ENCODE measurements around the gene TAGLN2.

The TAGLN2 gene

GRCh38 chr1:159935305-159935704 is 10.0 kb upstream of the TAGLN2 start:
- no peak for DNase-seq

DNA sequence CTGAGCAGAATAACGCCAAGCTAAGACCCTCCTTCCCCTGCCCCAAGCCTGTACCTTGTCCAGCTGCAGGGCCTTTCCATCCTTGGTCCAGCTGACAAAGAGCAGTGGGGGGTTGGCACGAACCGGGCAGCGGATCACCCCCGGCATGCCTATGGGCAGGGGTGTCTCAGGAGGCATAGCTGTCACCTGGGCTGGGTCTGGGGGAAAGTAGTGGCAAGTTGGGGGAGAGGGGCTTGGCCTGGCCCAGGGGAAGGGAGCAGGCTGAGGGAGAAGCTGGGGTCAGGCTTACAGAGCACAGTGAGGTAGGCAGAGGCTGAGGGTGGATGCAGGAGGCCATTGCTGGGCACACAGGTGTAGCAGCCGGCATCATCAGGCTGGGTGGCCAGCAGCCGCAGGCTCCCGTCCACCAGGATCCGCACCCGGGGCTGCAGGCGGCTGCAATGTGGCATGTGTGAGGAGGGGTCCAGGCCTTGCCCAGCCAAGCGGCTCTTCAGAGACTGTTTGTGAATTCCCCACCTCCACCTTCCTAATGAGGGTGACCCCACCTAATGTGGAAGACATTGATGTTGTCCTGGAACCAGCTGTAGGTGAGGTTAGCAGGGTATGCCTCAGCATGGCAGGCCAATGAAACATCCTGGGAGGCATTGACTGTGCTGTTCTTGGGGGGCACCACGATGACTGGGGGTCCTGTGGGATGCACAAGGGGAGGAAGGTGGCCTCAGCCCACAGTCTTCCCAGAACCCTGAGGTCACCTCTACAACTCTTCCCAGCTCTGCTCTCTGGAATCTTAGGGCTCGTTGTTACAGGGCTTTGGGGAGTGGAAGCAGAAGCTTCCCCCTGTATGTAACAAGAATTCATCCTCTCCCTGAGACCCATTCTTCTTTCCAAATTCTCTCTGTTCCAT is 9.1 kb upstream of the TAGLN2 start:
- no peak for DNase-seq

DNA sequence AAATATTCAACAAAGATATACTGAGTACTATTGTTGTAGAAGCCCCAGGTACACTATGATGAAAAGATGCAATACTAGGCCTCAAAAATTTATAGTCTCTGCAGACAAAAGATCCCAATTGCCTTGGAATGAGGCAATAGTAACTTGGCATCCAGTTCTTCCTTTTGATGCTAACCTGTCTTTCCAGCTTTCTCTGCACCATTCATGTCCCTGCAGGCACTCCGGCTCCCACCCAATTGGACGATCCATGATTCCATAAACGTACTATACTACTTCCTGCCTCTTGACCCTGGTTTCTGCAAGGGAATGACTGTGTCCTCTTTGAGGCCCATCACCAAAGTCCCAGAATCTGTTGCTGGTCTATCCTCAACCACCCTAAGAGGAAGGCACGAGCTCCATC is 8.0 kb upstream of the TAGLN2 start:
- DNase-seq: no peak

DNA sequence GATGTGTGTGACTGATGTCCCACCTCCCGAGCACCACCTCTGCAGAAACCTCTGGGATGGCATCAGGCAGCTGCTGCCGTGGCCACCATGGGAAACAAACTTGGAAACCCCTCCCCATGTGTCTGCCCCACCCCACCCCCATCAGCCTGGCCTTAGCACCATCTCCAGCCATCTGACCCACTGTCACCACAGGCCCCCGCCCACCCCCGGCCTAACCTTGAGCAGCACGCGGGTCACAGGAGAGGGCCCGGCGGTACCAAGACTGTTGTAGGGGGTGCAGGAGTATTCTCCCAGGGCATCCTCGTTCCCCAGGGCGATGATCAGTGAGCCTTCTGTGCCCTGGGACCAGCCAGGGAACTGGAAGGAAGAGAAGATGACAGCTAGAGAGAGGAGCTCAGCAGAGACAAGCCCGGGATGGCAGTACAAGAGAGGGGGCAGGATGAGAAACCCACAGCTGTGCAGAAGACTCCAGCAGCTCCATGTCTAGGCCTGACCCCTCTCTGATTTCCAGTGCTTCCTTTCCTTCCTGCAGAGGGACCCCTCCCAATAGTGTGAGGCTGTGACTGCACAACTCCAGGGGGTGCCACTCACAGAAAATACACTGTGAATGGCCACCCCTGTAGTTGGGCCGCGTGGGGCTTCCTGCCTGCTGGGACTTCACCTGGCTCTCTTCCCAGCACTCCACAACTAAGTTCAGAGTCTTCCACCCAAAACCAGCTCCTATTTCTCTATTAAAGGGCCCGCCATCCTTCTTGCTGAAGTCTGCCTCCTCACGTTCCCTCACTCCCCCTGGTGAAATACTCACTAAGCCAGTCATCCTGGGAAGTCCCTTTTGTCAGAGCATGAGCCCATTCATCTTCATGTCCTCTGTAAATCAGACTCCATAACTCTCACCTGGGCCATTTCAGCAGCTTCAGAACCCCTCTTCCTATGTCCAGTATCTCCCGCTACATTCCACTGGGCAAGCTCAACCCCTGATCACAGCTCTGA is 7.3 kb upstream of the TAGLN2 start:
- no peak for DNase-seq

GRCh38 chr1:159931795-159932173 is 6.5 kb upstream of the TAGLN2 start:
- DNase-seq: no peak

DNA sequence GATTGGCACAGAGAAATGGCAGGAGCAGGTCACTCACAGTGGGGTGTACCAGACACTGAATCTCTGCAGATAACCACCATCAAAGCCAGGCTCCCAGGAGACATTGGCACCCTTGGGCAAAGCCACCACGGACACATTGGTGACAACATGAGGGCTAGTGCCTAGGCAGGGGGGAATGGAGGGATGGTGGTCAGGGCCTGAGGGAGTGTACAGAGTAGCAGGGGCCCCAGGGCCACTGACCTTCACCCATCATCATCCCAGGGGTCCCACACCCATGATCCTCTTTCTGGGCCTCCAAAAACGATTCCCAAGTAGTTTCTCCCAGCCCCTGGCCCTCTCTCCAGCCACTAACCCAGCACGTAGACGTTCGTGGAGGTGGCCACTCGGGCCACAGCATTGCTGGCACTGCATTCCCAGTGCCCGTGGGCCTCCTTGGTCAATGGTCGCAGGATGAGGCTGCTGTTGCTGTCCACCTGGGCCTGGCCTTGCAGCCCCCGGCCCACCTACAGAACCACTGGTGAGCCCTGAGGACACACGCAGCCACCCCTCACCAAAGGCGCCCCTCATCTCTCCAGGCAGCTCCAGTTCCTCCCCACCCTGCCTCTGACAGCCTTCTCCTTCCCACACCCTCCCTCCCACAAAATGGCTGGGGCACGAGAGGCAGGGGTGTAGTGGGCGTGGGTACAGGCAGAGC is 5.9 kb upstream of the TAGLN2 start:
- no peak for DNase-seq

- DNase-seq: no peak
Measured at GRCh38 chr1:159930634-159931033, 5.3 kb upstream of the TAGLN2 start.

- DNase-seq: no peak
Measured at GRCh38 chr1:159930216-159930615, 4.9 kb upstream of the TAGLN2 start.

DNA sequence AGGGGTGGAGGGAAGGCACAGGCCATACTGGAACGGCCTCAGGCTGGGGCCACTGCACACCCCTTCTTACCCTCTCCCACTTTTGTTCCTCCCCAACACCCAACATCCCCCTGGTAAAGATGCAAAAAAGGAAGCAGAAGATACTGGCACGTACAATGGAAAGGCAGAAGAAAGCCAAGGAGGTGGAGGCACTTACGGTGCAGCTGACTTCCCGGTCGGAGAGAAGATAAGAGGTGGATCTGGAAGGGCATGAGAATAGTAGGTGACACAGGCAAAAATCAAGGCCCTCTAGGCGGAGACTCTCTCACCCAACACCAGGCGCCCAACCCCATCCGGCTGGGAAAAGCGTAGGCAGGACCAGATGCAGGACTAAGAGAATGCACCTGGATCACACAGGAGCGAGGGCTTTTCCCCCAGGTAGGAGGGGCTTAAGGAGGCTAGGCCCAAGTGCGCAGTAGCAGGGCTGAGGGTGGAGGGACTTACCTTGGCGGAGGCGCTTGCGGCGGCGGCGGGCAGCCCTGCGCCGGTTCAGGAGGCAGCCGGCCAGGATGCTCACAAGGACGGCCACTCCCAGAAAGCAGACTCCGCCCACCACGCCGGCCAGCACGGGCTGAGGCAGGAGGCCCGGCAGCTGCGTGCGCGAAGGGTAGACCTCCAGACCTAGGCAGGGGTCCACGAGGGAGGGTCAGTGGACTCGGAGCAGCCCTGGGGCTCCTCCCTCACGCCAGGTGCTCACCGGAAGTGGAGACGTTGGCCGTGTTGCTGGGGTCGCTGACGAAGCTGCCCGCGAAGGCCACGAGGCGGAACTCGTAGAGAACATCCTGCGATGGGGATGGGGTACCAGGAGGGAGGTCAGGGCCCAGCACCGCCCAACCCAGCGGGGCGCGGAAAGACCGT is 4.1 kb upstream of the TAGLN2 start:
- DNase-seq: no peak

DNA sequence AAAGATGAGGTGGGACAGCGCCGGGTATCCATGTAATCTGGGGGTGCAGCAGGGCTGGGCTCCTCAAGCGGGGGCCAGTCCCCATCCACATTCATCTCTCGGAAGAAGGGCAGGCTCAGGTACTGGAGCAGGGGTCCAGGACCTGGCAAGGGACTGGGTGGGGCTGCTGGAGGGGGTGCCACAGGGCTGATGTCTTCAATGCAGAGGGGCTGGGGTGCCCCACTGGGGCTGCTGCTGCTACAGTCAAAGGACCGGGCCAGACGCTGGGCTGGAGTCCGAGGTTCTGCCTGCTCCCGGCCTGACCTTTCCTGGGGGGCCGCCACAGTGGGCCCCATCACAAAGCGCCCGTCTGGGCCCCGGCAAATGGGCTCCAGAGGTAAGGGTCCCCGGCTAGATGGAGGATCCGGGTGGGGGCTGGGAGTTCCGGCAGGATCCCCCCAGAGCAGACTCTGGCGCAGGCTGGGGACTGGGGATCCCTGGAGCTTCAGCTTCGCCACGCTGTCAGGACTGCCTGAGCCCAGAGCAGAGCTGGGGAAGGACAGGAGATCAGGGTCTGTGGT is 3.3 kb upstream of the TAGLN2 start:
- no peak for DNase-seq

GRCh38 chr1:159927849-159928431 is 2.6 kb upstream of the TAGLN2 start:
- DNase-seq: no peak

DNA sequence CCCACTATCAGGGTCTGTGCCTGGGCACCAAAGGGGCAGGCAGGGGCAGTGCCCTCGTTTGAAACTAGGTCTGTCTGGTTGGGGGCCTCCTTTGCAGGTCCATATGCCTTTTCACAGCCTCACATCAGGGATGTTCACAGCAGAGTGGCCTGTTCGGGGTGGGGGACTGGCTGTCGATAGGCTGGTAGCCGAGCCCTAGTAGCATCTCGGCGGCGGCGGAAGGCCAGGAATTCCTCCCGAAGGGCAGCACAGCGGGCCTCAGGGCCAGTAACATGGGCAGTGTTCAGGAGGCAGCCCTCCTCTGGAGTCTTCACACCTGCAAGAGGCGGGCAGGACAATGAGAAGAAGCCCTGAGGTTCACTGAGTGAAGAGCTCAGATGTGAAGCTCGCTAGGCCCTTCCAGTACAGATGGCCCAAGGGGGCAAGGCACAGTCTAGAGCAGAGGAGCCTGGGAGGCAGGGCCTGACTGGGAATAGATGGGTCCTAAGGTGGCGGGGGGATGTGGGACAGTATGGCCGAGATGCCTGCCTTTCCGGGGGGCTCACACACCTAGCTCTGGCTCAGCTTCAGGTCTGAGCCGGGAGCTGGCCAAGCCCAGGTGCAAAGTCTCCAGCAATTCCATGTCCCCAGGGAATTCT is 2.0 kb upstream of the TAGLN2 start:
- no peak for DNase-seq

GRCh38 chr1:159925719-159926078 is 392 bp upstream of the TAGLN2 start:
- no peak for DNase-seq

DNA sequence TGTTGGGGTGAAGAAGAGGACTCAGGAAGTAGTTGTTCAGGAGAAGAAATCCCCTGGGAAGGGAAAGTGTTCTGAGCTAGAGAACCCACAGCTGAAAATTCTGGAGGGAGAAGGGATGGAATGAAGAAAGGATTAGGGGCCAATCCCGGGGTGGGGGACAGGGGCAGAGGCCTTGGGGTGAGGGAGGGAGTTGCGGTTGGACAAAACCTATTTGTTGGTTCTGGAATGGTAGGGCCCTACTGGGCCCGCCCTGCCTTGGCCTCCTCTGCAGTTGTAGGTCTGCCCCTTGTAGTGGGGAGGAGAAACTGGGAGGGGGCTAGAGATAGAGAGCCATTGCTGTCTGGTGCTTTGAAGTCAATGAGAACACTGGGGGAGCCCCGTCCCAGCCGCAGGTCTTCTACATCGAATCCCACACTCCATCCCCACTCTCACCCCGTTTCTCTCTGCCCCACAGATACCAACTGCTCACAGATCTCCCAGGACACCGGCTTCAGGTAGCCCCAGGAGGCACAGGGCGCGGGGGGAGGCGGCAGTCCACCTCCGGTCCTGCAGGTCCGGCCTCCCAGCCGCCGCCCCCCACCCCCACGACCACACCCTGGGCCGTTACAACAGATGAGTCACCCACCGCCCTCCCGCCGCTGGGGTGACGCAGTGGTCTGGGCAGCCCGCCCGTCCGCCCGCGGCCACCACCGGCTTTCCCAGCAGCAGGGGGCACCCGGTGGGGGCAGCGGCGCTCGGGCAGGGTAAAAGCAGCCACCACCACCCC is 1.1 kb downstream of the TAGLN2 start:
- DNase-seq: peak in 7 of 14 donors; percentile 22 to 90 (median 27)

DNA sequence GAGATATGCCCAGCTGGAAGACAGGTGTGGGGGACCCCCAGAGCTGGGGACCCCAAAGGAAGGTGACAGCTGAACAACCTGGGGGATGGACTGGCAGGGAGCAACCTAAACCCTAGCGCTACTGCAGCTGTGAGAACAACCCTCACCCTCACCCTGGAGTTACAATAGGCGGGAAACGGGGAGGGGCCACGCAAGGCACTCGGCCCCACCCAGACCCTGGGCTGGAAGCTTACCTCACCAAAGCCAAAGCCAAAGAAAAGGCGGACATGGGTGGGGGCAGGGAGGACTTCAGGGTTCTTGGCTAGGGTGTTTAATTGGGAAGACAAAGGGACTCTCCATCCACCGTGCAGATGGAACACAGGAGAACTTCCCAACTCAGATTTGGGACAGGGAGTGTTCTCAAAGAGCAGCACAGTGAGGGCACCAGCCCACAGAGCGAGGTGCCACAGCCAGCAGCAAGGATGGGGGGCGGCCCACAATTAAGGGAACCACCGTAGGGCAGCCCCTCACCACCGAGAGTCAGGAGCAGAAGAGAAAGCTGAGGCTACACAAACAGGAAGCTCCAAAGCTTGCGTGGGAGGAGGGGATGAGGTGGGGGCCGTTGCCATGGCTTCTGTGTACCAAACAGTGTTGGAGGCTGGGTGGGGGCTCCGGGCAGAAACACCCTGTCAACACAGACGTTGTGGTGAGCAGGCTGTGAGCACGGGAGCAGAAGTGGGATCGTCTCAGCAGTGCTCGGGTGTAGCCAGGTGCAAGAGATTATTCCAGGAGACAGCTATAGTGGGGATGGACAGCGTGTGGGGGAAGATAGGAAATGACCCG is 1.9 kb downstream of the TAGLN2 start:
- peak in 5 of 14 donors; percentile 16 to 40 (median 29) for DNase-seq

DNA sequence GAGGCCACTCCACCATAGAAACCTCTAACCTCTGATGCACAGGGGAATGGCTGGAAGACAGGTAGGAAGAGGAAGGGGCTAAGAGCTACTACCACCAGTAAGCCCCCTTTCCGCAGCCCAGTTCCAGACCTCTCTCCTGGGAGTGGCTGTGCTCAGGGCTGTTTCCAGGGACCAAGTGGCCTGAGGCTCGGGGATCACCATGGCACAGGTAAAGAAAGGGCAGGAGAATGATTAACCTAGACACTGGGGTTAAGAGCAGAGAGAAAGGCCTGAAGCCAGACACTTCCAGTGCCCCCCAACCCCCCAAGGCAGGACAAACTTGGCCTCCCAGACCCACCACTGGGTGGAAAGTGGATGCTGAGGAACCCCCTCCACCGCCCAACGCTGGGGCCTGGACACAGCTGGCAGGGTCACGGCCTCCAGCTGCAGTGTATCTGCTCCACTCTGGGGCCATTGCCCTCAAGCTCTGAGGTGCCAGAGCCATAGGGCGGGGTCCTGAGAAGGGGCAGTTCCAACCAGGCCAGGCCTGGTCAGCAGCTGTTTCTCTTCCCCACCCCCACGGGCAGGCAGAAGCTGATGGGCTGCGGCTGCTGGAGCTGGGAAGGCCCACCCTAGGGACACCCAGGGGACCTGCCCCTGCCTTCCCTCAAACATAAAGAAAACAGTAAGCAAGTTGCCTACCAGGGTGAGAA is 2.6 kb downstream of the TAGLN2 start:
- DNase-seq: no peak

DNA sequence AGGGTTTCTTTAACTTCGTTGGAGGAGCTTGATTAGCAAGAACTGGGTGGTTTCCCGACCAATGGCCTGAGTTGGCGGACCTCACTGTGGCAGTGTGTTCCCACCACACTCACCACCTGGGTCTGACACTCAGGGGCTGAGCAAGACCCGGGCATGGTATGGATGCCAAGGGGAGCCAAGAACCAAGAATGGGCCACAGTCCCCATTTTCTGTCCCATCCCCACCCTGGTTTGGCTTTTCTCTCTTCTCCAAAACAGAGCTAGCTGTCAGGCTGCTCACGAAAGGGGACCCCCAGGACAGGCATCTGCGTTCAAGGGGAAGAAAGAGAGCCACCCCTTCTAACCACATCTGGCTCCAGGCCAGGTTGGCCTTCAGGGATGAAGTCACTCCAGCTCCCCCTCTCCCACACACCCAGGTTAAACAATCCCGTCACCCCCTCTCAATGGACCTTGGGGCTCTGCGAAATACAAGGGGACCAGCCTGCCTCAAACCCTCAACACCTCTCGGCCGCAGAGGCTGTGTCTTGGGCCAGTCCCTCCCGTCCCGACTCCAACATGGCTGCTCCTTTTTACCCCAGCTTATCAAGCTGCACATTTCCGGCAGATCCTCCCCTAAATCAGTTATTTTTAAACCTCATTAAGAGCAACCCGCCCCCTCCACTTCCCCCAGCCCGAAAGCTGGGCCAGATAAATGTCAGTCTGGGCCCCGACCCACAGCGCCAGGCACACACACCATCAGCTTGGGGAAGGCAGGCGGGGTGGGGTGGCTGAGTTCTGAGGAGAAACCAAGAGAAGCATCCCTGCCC is 3.4 kb downstream of the TAGLN2 start:
- DNase-seq: no peak

All from C1 segment of cervical spinal cord (tissue), 14 donors.